EH (cell line): ENCODE measurements around the gene IAPP.
"Not testable (repeated sequence)": the region's sequence is repeated elsewhere in the genome, so short reads cannot be mapped to it uniquely, and the experiment has no call there.

Source experiments
- DNase-seq: peaks from one replicate; pipeline ENCODE4 v3.0.0-alpha.2; 2015; ENCODE audit warnings: low read depth

The IAPP gene

GRCh38 chr12:21372602-21373001 lies at the start of gene IAPP:
TSS of gene IAPP (plus strand) at chr12:21372902. CDS start at chr12:21373352, 450 bp downstream.
- DNase-seq, result no peak

- no peak for DNase-seq
Observed at GRCh38 chr12:21323736-21324135, 49.0 kb upstream of the IAPP start.

GRCh38 chr12:21324551-21324950 lies 48.2 kb upstream of the IAPP start:
- no peak for DNase-seq

- DNase-seq, result no peak
Observed at GRCh38 chr12:21328578-21328977, 44.1 kb upstream of the IAPP start.

GRCh38 chr12:21330682-21331253 lies 41.9 kb upstream of the IAPP start:
- no peak for DNase-seq

GRCh38 chr12:21334771-21335325 lies 37.9 kb upstream of the IAPP start, which contains the start of gene SLCO1A2:
TSS of gene SLCO1A2 (minus strand) at chr12:21334917. CDS start at chr12:21334647, 270 bp downstream.
- no peak for DNase-seq

- DNase-seq, result no peak
Observed at GRCh38 chr12:21336656-21337055, 36.0 kb upstream of the IAPP start.

- DNase-seq, result no peak
Observed at GRCh38 chr12:21337453-21337852, 35.2 kb upstream of the IAPP start.

- no peak for DNase-seq
Observed at GRCh38 chr12:21337959-21338744, 34.5 kb upstream of the IAPP start.

- no peak for DNase-seq
Observed at GRCh38 chr12:21339921-21340320, 32.8 kb upstream of the IAPP start.

GRCh38 chr12:21340403-21340802 lies 32.3 kb upstream of the IAPP start:
- DNase-seq, result no peak

- no peak for DNase-seq
Observed at GRCh38 chr12:21341769-21342168, 30.9 kb upstream of the IAPP start.

GRCh38 chr12:21343636-21344035 lies 29.1 kb upstream of the IAPP start:
- no peak for DNase-seq

- DNase-seq, result no peak
Observed at GRCh38 chr12:21346542-21347205, 26.0 kb upstream of the IAPP start.

- DNase-seq, result no peak
Observed at GRCh38 chr12:21350975-21351374, 21.7 kb upstream of the IAPP start.

- DNase-seq, result no peak
Observed at GRCh38 chr12:21353487-21353886, 19.2 kb upstream of the IAPP start.

GRCh38 chr12:21353948-21354347 lies 18.8 kb upstream of the IAPP start:
- no peak for DNase-seq

- DNase-seq, result no peak
Observed at GRCh38 chr12:21354641-21355040, 18.1 kb upstream of the IAPP start.

- DNase-seq, result not testable (repeated sequence)
Observed at GRCh38 chr12:21360632-21361031, 12.1 kb upstream of the IAPP start.

- DNase-seq, result no peak
Observed at GRCh38 chr12:21369141-21369980, 3.3 kb upstream of the IAPP start.

GRCh38 chr12:21370845-21371449 lies 1.8 kb upstream of the IAPP start:
- DNase-seq, result peak; percentile 6
